Omental fat pad (tissue), 4 donors: ENCODE results near the gene ARHGAP44. TPM values are rescaled to one million over a fixed set of nuclear protein-coding genes. Genes with fewer than 3 reads are reported as not detected.
A peak's percentile ranks its signal among the peaks of the same experiment; 100 is the strongest.

Source experiments
- ATAC-seq: fragments of 150-250 bp; one replicate; pipeline ENCODE4 v1.9.1; 2016; ENCODE audit warnings: mild to moderate bottlenecking, moderate library complexity; ENCODE audit not compliant: low FRiP score
- DNase-seq: peaks from one replicate; pipeline ENCODE4 v3.0.0-alpha.2; 2019; ENCODE audit warnings: low spot score
- CTCF ChIP-seq, 3 donors: fragments of 450-650 bp; IDR thresholded peaks; one replicate each; pipeline ENCODE4 v1.5.1; 2016 to 2017; ENCODE audit warnings: antibody characterized with exemption in 3 of 3, mild to moderate bottlenecking in 3 of 3, moderate library complexity in 2 of 3
- total RNA-seq, 4 donors: library from RNA; depleted of rRNA; stranded (reverse); fragments of >200 nt; gene quantifications; one replicate each; pipeline ENCODE4 v1.1.0, GENCODE V29; 2016

The ARHGAP44 gene
- total RNA-seq, 4 donors from 2014 or later: 3.6 to 22.5 (median 7.2) TPM

- no peak for ATAC-seq
- no peak for DNase-seq
- TF ChIP-seq CTCF (IDR thresholded peaks at IDR 0.05): no peak
Observed at GRCh38 chr17:12759090-12759489, 30.2 kb upstream of the ARHGAP44 start.

- DNase-seq (peak; percentile 42), ATAC-seq (peak; percentile 95)
- TF ChIP-seq CTCF (IDR thresholded peaks at IDR 0.05): no peak
Observed at GRCh38 chr17:12765548-12765947, 23.8 kb upstream of the ARHGAP44 start.

GRCh38 chr17:12768255-12768654 is 21.0 kb upstream of the ARHGAP44 start:
- TF ChIP-seq CTCF (IDR thresholded peaks at IDR 0.05): no peak
- DNase-seq (no peak), ATAC-seq (no peak)

- no peak for DNase-seq
- no peak for TF ChIP-seq CTCF (IDR thresholded peaks at IDR 0.05)
- ATAC-seq: no peak
Observed at GRCh38 chr17:12769981-12770380, 19.3 kb upstream of the ARHGAP44 start.

- no peak for TF ChIP-seq CTCF (IDR thresholded peaks at IDR 0.05)
- DNase-seq: no peak
- no peak for ATAC-seq
Observed at GRCh38 chr17:12773153-12773552, 16.1 kb upstream of the ARHGAP44 start.

- no peak for DNase-seq
- ATAC-seq: peak; percentile 93
- no peak for TF ChIP-seq CTCF (IDR thresholded peaks at IDR 0.05)
Observed at GRCh38 chr17:12789075-12789480, 220 bp upstream of the ARHGAP44 start.

- TF ChIP-seq CTCF (IDR thresholded peaks at IDR 0.05): no peak
- DNase-seq (no peak), ATAC-seq (peak; percentile 7)
Observed at GRCh38 chr17:12790249-12791106, 1.2 kb downstream of the ARHGAP44 start.
